NCI-H226 (cell line): ENCODE results near the gene RPS17.
A peak's percentile ranks its signal among the peaks of the same experiment; 100 is the strongest.

Source experiments
- DNase-seq: peaks from one replicate; pipeline ENCODE4 v3.0.0-alpha.2; 2015

Gene RPS17

DNA sequence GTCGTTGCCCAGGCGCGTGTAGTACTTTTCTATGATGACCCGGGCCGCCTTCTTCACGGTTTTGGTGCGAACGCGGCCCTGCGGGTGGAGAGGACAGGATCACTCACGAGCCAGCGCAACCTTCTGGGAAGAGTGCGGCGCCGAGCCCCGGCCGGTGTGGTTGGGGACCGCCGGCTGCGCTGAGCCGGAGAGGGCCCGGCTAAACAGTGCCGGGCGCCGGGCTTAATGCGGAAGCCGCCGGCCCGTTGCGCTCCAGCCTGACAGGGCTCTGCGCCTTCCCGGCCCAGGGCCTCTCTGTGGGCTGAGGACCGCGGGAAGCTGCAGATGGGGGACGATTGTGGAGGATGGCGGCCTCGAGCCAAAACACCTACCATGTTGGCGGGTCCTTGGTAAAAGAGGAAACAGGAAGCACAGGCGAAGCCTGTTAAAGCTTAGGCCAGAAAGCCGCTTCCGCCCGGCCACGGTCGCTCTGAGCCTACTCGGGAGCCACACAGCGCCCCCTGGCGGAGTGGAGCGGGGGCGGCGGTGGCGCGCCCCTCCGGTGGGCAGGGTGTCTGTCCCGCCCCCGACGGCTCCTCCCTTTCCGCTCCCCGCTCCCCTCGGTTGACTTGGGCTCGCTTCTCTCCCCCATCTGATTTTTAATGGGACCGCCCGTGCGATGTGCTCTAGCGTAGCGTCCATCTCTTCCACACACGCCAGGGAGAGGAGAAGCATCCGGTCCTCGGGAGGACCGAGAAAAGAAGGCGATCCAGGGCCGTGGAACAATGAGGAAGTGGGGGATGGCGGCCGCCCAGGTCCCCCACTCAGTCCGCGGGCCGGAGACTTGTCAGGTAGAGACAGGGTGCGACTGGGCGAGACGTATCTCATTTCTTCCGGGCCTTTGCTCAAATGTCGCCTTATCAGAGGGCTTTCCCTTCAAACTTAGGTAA lies at the start of gene RPS17:
Gene RPS17 (minus strand): TSS at position 403 of the 929 bp plus-strand sequence. CDS start 29 bp downstream, at position 374.
- DNase-seq, result peak; percentile 95

DNA sequence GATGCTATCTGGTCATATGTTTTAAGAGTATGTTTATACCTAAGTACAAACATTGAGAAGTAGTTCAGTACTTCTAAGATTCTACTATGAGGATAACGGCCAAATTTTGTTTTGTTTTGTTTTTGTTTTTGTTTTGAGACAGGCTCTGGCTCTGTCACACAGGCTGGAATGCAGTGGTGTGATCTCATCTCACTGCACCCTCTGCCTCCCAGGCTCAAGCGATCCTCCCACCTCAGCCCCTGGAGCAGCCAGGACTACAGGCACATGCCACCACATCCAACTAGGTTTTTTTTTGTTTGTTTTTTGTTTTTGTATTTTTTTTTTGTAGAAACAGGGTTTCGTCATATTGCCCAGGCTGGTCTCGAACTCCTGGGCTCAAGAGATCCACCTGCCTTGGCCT lies 47.5 kb upstream of the RPS17 start:
- no peak for DNase-seq

DNA sequence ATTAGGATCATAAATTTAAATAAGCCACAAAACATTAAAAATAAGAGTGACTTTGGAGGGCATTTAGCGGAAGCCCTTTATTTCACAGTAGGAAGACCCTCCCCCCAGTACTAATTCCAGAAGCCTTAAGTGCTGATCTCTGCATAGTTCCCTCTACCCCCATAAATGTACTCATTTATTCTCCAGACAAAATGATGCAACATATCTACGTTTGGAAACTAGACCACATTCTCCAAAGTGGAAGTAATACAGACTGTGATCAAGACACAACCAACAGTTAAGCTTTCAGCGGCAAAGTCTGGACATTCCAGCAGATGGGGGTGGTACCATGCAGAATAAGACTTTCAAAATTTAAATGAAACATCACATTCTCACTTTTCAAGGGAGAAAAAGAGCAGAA lies 44.8 kb upstream of the RPS17 start:
- peak; percentile 29 for DNase-seq

DNA sequence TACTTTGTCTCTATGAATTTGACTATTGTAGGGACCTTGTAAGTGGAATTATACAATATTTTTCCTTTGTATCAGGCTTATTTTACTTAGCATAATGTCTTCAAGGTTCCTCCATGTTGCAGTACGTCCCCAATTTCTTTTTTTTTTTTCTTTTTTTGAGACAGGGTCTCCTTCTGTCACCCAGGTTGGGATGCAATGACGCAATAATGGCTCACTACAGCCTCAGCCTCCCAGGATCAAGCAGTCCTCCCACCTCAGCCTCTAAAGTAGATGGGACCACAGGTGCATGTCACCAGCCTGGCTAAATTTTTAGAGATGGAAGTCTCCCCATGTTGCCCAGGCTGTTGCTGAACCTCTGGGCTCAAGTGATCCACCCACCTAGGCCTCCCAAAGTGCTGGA lies 40.5 kb upstream of the RPS17 start:
- no peak for DNase-seq

DNA sequence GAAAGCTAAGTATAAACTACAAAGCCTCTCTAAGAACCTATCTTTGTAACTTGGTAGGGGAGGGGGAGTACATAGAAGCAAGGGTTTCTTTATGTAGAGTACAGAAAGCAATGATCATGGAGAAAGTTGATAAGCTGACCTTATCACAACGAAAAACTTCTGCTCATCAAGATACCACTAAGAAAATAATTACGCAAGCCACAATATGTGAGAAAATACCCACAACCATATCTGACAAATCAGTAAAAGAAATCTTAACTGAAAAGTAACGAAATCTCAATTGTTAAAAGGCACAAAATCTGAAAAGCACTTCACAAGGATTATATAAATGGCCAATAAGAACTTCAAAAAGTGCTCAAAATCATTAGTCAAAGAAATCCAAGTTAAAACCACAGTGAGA lies 35.1 kb upstream of the RPS17 start:
- DNase-seq, result no peak

DNA sequence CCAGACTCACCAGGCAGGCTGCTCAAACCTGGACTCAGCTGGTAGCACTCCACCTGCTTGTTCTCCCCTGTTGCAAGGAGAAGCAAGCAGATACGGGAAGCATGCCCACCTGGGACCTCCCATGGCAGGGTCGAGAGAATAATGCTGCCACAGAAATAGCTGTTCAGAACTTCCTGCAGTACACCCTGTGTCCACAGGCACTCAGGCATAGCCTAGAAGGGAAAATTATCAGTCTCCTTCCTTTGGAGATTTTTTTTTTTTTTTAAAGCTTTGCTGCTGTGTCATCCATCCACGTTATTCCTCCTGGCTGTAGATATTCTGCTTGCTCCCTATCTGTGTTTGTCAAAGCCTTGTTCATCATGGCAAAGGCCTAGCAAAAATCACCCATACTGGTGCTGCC lies 32.7 kb upstream of the RPS17 start:
- no peak for DNase-seq

DNA sequence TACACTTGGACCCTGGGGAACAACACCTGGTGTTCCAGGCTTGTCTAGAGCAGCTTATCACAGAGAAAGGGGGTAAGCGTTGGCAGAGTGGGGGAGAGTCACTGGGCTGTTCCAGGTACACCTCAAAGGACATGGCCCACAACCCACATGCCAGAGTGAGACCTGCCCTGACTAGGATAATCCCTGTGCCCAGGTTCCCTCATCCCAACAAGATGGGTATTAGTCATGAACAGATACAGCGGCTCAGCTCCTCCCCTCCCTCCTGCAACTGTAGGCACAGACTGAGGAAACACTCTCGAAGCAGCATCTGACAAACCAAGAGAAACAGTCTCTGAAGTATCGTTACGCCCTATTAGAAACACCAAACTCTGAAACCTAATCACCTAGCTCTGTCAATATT lies 32.1 kb upstream of the RPS17 start:
- no peak for DNase-seq

DNA sequence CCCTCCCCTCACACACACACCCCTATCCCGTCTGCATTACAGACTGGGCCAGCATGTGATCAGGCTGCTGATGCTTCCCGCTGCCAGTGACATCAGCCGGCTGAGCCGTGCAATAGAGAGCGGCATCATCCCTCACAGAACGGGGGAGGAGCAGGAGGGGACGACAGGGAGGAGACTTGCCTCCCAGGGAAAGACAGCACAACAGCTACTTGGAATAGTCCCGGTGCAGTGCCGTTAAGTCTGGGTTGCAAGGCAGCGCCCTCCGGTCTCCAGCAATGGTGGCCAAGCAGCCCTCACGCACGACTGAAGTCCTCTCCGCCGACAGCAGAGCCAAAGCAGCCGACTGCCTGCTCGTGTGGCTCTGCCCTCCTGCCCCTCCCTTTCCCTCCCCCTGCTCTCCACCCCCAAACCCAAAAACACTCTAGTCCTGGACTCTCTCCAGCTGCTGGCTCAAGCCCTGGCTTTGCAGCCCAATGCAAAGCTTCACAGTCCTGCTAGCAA lies 31.5 kb upstream of the RPS17 start:
- no peak for DNase-seq

DNA sequence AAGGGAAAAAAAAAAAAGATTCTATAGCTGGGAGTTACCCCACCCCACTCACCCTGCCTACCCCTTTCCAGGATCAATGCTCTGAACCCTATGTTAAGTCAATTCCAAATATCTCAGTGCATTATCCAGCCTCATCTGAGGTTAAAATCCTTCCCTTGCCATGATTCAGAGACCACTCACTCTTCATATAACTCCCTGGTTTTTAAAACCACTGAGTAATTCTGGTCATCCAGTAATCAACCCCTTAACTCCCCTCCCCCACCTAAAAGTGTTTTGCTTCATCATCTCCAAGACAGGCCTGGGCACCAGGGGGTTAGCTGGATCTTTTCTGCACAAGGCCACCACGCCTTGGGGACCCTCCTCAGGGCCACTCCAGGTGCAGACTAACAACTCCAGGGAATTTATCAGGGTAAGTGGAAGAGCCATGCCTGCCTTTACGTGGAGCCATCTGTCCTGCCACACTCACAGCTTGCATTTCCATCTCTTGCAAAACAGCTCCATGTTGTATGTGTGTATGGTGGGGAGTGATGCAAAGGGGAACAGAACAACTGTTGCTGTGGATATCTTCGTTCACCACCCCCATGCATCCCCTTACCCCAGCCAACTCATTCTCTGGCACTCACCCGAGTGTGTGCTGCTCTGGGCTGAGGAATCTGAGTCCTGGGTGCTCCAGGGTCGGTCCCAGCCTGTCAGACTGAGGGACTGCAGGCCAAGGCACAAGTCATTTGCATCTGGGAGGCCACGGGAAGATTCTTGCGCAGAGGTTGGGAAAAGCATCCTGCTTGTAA lies 30.7 kb upstream of the RPS17 start:
- DNase-seq, result no peak

DNA sequence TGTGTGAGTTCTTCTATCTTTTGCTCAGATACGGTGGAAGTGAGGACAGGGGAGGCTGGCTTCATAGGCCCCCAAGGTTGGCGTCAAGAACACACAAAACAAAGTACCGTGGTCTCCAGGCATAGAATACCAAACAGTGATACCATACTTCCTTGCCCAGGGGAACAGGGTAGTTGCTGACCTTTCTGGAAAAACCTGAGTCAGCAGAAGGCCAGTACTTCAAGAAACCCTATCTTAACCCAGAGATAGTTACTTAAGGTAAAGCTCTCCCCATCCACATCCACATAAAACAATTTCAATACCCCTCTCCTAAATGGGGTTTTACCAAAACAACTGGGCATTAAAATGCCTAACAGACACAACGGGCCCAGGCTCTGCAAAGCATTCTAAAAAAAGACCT lies 29.6 kb upstream of the RPS17 start:
- DNase-seq, result no peak

DNA sequence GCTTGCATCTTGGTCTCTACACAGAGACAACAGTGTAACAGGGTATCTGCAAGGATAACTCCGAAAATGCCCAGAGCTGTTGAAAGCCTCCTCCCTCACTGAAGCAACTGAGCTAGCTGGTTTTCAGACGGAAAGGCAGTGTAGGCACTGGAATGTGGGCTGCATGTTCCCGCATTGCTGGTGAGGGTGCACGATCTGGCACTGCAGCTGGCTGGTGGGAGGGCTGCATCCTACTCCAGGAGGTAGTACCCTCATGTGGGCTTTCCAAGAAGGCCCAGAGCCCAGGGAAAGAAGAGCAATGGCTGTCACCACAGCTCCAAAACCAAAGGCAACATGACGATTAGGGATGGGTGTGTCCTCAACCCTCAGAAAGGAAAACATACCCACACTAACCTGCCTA lies 28.7 kb upstream of the RPS17 start:
- DNase-seq, result no peak

DNA sequence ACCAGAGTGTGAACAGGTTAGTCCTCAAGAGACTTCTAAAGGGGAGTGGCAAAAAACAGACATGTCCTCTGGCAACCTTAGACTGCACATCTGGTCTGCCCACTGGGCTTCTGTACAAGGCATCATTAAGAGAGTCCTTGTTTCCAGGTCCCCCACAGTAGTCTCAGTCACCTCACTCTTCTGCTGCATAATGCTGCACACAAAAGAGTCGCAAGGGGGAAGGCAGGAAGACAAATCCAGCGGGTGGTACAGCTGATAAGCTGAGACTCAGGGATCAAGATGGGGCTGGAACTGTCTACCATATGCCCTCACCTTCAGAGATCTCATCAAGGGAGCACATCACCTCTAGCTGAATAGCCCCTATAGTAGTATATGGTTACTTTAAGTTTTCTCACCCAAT lies 27.4 kb upstream of the RPS17 start:
- DNase-seq, result no peak

DNA sequence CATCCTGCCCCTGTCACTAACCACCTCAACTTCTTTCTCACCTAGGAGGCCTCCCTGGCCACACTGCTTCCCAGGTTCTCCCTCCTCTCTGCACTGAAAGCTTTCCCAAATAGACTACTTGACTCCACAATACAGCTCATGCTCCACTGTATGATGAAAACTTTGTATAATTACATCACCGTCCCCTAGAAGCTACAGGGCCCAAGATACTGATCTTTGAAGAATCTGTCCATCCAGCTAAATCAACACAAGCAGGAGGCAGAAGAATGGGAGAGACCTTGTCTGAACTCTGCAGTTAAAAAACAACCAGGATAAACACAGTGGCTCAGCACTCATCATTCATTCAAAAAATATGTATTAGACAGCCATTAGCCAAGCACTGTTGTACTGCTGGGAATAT lies 26.4 kb upstream of the RPS17 start:
- DNase-seq, result no peak

DNA sequence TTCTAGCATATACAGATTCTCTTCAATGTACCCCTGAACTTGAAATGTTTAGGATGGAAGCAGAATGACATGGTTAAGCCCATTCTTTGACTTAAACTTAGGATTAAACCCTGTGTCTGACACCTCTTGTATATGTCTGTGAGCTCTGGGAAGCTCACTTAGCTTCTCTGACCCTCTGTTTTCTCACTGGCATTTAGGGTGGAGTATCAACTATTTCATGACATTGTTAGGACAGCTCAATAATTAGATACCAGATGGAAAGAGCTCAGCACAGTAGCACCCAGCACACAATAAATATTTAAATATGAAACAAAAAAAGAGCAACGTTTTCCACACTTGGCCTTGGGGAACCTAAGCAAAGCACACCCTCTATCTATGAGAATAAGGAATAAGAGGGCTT lies 18.2 kb upstream of the RPS17 start:
- DNase-seq, result no peak

DNA sequence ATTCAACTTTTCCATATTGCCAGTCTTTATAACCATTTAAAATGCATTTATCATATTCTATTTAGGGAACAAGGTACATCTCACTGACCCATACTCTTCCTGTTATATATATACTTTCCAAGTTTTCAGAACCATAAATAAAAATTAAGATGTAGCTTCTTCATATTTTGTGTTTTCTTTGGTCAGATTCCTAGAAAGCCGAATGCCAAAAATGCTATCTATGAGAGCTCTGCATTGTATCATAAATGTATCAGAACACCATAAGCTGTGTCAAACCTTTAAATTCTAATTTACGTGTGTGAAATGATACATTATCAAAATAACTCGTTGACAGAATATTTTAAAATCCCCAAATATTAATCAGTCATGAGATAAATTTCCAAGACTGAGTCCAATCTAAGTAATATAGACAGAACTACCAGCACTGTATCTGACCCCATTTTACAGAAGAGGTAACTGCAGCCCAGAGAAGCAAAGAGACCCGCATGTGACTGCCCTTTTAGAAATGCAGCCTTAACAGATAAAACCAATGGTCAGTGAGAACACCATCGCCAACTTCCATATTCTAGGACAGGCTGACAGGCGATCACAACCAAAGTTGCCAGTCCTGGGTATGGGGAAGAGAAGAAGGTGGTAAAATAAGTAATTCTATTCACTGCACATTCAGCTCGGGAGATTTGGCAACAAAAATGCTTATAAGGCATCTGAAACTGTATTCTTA lies 16.2 kb upstream of the RPS17 start:
- no peak for DNase-seq

DNA sequence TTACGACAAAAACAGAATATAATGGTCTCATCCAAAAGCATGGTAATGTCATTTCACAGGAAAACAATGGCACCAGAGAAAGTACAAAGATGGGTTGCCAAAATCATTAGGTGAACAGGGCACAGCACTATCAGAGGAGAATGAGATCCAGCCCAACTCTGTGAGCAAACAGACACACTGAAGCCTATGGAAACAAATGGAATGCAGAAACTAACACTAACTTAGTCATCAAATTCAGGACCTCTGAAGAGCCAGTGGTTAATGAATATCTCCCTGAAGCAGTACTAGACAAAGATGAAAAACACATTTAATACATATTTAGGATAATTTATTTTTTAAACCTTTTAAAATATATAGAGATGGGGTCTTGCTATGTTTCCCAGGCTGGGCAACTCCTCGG lies 14.6 kb upstream of the RPS17 start:
- no peak for DNase-seq

DNA sequence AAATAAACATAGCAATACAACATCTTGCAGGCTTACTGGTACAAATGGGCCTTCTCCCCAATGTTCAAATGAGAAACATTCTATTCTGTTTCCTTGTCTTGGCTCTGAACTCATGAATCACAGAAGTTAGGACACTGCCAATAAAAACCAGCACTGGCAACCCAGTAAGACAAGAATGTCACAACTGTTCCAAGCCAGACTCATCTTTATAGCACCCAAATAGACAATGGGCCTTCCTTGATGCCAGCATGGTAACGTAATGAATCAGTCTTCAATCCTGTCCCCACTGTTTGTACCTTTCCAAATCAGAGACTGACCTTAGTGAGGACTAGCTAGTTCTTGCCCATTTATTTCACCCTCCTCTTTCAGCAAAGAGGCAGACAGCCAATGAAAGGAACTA lies 14.1 kb upstream of the RPS17 start:
- DNase-seq, result no peak

DNA sequence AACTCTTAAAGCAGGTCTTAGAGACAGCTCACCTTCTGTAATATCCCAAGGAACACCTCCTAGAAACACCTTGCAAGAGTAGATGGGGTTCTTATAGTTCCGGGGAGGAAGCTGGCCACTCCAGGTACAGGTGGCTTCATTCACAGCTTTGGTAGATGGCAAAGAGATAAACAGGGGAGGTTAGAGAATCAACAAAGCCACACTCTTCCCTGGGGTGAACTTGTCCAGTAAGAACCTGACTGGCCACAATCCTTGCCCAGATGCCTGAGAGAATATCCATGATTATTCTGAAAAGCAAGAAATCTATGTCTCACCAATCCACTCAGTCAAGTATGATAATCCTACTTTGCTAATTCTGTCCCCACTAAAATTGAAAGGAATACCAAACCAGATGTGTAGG lies 13.6 kb upstream of the RPS17 start:
- DNase-seq, result no peak

DNA sequence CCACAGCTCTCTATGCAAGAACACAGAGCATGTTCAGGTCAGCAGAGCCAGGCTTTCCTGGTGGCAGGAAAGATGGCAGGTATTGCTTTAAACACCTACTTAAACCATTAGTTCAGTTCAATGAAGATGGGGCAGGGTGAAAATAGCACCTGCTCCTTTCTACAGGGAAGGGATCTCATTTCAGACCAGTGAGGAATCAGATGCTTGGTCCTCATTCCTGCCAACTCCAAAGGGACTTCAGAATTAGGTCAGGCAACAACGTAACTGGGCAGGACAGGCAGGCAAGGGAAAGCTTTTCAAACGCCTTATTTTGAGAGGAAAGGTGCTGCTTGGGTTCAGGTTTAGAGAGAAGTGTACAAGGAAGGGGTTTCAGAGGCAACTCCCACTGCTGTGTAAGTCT lies 12.6 kb upstream of the RPS17 start:
- no peak for DNase-seq

DNA sequence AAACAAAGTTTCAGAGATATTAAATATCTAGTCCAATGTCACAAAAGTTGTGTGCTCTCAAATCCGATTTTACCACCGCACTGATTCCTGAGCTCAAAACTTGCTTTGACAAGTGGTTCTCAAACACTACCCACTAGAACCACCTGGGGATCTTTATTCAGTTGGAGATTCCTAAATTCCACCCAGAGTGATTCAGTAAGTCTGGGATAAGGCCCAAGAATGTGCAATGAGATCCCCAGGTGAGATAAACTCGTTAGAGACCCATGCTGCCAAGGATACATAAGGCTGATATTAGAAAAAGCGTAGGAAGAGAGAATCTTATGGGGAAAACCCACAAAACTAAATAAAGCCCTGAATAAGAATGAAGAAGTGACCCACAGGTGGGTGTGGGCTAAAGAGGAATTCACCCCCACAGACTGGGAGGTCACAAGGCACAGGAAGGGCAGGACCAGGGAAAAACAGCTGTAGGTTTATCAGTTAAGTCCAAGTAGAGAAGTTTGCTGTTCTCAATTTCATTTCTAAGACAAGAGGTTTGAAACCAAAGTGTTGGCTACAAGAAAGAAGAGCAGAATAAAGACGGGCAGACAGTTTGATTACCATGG lies 11.5 kb upstream of the RPS17 start:
- no peak for DNase-seq

DNA sequence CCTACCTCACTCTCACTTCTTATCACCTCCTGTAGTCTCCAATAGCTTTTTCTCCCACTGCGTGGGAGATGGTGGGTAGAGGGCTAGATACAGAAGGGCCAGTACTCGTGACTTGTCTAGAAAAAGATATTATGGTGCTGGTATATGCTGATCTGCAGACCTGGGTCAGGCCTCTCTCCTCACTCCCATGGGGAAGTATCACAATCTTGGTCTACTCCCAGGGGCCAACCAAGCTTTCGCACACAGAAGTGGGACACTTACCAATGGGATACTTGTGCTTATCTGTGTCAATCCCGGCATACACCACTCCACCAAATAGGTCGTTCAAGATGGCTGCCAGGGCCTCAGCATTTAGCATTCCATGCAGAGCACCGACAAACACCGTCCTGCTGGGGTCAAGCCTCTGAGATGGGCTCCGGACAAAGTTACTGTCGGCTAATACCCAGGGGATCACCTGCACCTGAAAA lies 9.0 kb upstream of the RPS17 start:
- no peak for DNase-seq

DNA sequence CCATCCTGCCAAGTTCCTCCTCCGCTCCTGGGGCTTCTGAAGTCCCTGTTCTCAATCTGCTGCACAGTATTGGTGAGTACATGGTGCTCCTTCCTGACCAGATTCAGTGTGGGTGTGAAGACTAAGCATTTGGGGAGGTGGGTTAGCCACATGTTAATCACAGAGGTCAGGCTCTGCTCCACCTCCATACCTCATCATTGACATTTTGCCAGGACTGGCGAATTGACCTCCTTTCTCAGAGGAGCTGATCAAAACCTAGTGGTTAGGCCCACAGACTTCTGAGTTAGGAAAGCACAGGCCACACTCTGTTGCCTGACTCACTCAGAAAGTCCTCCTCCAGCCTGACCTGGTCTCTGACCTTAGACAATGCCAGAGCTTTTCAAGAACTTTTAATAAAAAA lies 8.4 kb upstream of the RPS17 start:
- no peak for DNase-seq

DNA sequence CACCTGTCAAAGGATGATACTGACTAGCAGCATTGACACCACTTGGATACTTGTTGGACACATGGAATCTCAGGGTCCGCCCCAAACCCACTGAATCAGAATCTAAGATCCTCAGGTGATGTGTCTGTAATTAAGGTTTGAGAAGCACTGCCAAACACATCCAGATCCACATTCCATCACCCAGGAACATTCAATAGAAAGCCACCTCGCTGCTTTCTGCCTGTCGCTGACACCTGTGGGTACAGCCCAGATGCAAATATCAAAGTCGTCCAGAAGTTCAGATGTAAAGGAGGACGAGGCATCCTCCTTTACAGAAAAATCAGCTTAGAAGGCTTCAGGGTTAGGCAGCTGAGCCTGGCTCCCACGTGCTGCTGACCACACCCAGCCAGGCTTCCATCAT lies 5.2 kb upstream of the RPS17 start:
- no peak for DNase-seq
